Measurements from ENCODE around the gene C11orf91. TPM values are rescaled to one million over a fixed set of nuclear protein-coding genes. Genes with fewer than 3 reads are reported as not detected.
A peak's percentile ranks its signal among the peaks of the same experiment; 100 is the strongest.

Gene C11orf91
- total RNA-seq, 1 experiment from 2014 or later = 1.3 TPM

GRCh38 chr11:33743291-33743690, 42.7 kb upstream of the C11orf91 start:
- ChIA-PET POLR2A (no interaction called here), CTCF (interaction anchor here (0.5 to 1.6 kb wide), 5 partner anchors 9 to 199 kb away, joined by 3 to 12 read pairs (median 3); no protein-coding TSS in a partner anchor)
- in situ Hi-C loops (cut with HindIII; ENCODE audit: low pct_unique_long_range_greater_than_20kb, low sequenced_read_pairs) = no loop called here

GRCh38 chr11:33742249-33742851, 41.7 kb upstream of the C11orf91 start:
- BruUV-seq (replicated peaks) = no TSS peak
- ATAC-seq (peak; percentile 82), DNase-seq (ENCODE audit: low read depth, low spot score) (no peak)
- Histone ChIP-seq H3K4me3 (ENCODE audit: low read depth in 2 of 2, low read length in 2 of 2) (no peak overlapping the region), H3K9me3 (ENCODE audit: control insufficient read depth, insufficient read depth, low read depth, low read length) (no peaks in the 10 kb centered on the region), H3K27ac (ENCODE audit: low read length) (peak overlapping the region; percentile 32; the same call in 1 of the 2 replicates), H3K4me1 (ENCODE audit: control insufficient read depth, insufficient read depth, low read length) (peaks cover 15% of the 10 kb centered on the region), H3K36me3 (ENCODE audit: control insufficient read depth, insufficient read depth, low read length) (no peaks in the 10 kb centered on the region; the same call in 1 of the 2 replicates), H3K27me3 (ENCODE audit: control insufficient read depth, insufficient read depth, low read length) (no peaks in the 10 kb centered on the region)
- CTCF ChIA-PET = interaction anchor here (0.6 to 1.6 kb wide), 15 partner anchors 8 to 381 kb away, joined by 3 to 18 read pairs (median 3); partner anchors contain the start of gene C11orf91
- intact Hi-C loops (cut with micrococcal nuclease; ENCODE audit: unreplicated experiment) (loop anchor here (5.0 kb wide), 1 partner anchor 380 kb away; no protein-coding TSS in a partner anchor), in situ Hi-C loops (cut with HindIII; ENCODE audit: low pct_unique_long_range_greater_than_20kb, low sequenced_read_pairs) (no loop called here)
- TF ChIP-seq CTCF (IDR thresholded peaks at IDR 0.05) (peak; percentile 65), SIN3A (IDR thresholded peaks at IDR 0.05; ENCODE audit: borderline replicate concordance, insufficient read depth, low read depth, low read length) (no peak)
- POLR2A ChIA-PET = no interaction called here

More at GRCh38 chr11:33743291-33743690, 42.7 kb upstream of the C11orf91 start:
- no peak for TF ChIP-seq SIN3A (IDR thresholded peaks at IDR 0.05; ENCODE audit: borderline replicate concordance, insufficient read depth, low read depth, low read length)
- Histone ChIP-seq H3K27me3 (ENCODE audit: control insufficient read depth, insufficient read depth, low read length) (no peaks in the 10 kb centered on the region), H3K9me3 (ENCODE audit: control insufficient read depth, insufficient read depth, low read depth, low read length) (no peaks in the 10 kb centered on the region), H3K36me3 (ENCODE audit: control insufficient read depth, insufficient read depth, low read length) (no peaks in the 10 kb centered on the region; the same call in 1 of the 2 replicates), H3K4me1 (ENCODE audit: control insufficient read depth, insufficient read depth, low read length) (peaks cover 6% of the 10 kb centered on the region), H3K4me3 (ENCODE audit: low read depth in 2 of 2, low read length in 2 of 2) (no peak overlapping the region), H3K27ac (ENCODE audit: low read length) (no peak overlapping the region)
- DNase-seq (ENCODE audit: low read depth, low spot score) (no peak), ATAC-seq (no peak)
- intact Hi-C loops (cut with micrococcal nuclease; ENCODE audit: unreplicated experiment) = loop anchor here (5.0 kb wide), 1 partner anchor 381 kb away; no protein-coding TSS in a partner anchor
- BruUV-seq (replicated peaks) = no TSS peak

GRCh38 chr11:33741806-33742205, 41.2 kb upstream of the C11orf91 start:
- no peaks in the 10 kb centered on the region for H3K9me3 ChIP-seq (ENCODE audit: control insufficient read depth, insufficient read depth, low read depth, low read length)
- CTCF ChIA-PET = interaction anchor here (0.6 to 1.6 kb wide), 9 partner anchors 25 to 198 kb away, joined by 3 to 18 read pairs (median 3); partner anchors contain the start of gene C11orf91
- DNase-seq (ENCODE audit: low read depth, low spot score) = no peak
- POLR2A ChIA-PET = interaction anchor here (0.6 kb wide), 1 partner anchor 61 kb away, joined by 3 read pairs; no protein-coding TSS in a partner anchor
- intact Hi-C loops (cut with micrococcal nuclease; ENCODE audit: unreplicated experiment) (loop anchor here (5.0 kb wide), 1 partner anchor 380 kb away; no protein-coding TSS in a partner anchor), in situ Hi-C loops (cut with HindIII; ENCODE audit: low pct_unique_long_range_greater_than_20kb, low sequenced_read_pairs) (no loop called here)
- H3K36me3 ChIP-seq (ENCODE audit: control insufficient read depth, insufficient read depth, low read length) = no peaks in the 10 kb centered on the region; the same call in 1 of the 2 replicates
- no peak for ATAC-seq
- no peaks in the 10 kb centered on the region for H3K27me3 ChIP-seq (ENCODE audit: control insufficient read depth, insufficient read depth, low read length)
- TF ChIP-seq TCF7L2 (IDR thresholded peaks at IDR 0.05; ENCODE audit: low read depth, low read length) = no peak
- no peak for TF ChIP-seq REST (IDR thresholded peaks at IDR 0.05; ENCODE audit: insufficient read depth in 1 of 2, low read depth in 2 of 2, low read length in 1 of 2)
- TF ChIP-seq POLR2AphosphoS5 (IDR thresholded peaks at IDR 0.05; ENCODE audit: low read depth, low read length) = no peak
- TF ChIP-seq SIN3A (IDR thresholded peaks at IDR 0.05; ENCODE audit: borderline replicate concordance, insufficient read depth, low read depth, low read length) = no peak
- TF ChIP-seq CTCF (IDR thresholded peaks at IDR 0.05) = no peak
- BruUV-seq (replicated peaks) = TSS peak; percentile 47
- H3K27ac ChIP-seq (ENCODE audit: low read length) = peak overlapping the region; percentile 32; the same call in 1 of the 2 replicates
- peaks cover 20% of the 10 kb centered on the region for H3K4me1 ChIP-seq (ENCODE audit: control insufficient read depth, insufficient read depth, low read length)
- no peak overlapping the region for H3K4me3 ChIP-seq (ENCODE audit: low read depth in 2 of 2, low read length in 2 of 2)
